Measurements from ENCODE around the gene GDPD4.

DNA sequence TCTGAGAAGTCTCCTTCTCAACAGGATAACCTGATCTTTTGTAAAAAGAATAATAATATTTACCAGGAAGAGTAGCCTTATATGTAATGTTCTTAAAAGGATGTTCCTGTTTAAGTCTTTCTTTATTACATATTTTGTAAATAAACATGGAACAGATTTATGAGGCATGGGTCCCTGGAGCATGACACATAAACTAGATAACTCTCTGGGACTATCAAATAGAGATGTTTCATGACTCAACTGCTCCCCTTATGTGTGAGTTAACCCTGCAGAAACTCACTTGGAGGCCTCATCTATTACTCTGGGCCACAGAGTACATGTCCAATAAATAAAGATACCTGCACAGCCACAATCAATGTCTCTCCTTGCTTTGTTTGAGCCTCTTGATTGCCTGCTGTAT, 64.6 kb downstream of the GDPD4 start:
- TF ChIP-seq RAD21 (IDR thresholded peaks at IDR 0.05), result no peak
- no peak for TF ChIP-seq FOXA1 (IDR thresholded peaks at IDR 0.05)
- no peak for TF ChIP-seq TAF1 (conservative IDR thresholded peaks at IDR 0.05)
- TF ChIP-seq, protein P1, sequence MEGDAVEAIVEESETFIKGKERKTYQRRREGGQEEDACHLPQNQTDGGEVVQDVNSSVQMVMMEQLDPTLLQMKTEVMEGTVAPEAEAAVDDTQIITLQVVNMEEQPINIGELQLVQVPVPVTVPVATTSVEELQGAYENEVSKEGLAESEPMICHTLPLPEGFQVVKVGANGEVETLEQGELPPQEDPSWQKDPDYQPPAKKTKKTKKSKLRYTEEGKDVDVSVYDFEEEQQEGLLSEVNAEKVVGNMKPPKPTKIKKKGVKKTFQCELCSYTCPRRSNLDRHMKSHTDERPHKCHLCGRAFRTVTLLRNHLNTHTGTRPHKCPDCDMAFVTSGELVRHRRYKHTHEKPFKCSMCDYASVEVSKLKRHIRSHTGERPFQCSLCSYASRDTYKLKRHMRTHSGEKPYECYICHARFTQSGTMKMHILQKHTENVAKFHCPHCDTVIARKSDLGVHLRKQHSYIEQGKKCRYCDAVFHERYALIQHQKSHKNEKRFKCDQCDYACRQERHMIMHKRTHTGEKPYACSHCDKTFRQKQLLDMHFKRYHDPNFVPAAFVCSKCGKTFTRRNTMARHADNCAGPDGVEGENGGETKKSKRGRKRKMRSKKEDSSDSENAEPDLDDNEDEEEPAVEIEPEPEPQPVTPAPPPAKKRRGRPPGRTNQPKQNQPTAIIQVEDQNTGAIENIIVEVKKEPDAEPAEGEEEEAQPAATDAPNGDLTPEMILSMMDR (IDR thresholded peaks at IDR 0.05; ENCODE audit: low read depth, low read length, missing input control), result no peak
- no peak for TF ChIP-seq YY1 (IDR thresholded peaks at IDR 0.05)
- no peak for TF ChIP-seq MAX (IDR thresholded peaks at IDR 0.05)

Measured in liver (tissue), 3 donors.